ENCODE results near the gene ZC3H12A. TPM values are rescaled to one million over a fixed set of nuclear protein-coding genes. Genes with fewer than 3 reads are reported as not detected.

Gene ZC3H12A
- total and polyA plus RNA-seq, 2 of the 8 experiments (the other 6 are each of a cell fraction or from before 2014, with no cell fraction given): 7.4 to 10.0 TPM

- no peak overlapping the region for H3K14ac ChIP-seq (ENCODE audit: insufficient read length)
- no peak overlapping the region for H2BK120ac ChIP-seq (replicated peaks; ENCODE audit: low read depth, low read length)
- no peak overlapping the region for H2AFZ ChIP-seq (ENCODE audit: low read length)
- DNase-seq (ENCODE audit: low read depth in 1 of 2, low spot score in 2 of 2): no peak
- no peak overlapping the region for H2BK5ac ChIP-seq (ENCODE audit: low read depth, low read length)
- no peak overlapping the region for H3K18ac ChIP-seq (ENCODE audit: extremely low read depth, low read length)
- H3K79me1 ChIP-seq (ENCODE audit: low read depth, low read length): no peaks in the 10 kb centered on the region
- no peak overlapping the region for H4K91ac ChIP-seq (replicated peaks; ENCODE audit: insufficient read length, low read length)
- H3K23me2 ChIP-seq (ENCODE audit: low read depth, low read length): no peaks in the 10 kb centered on the region
- no peak overlapping the region for H3K4ac ChIP-seq (replicated peaks; ENCODE audit: insufficient read length, low read depth, low read length)
- no peak overlapping the region for H2AK5ac ChIP-seq (ENCODE audit: low read depth, low read length)
- WGBS, 2 experiments (ENCODE audit: extremely low coverage in 1 of 2, insufficient coverage in 1 of 2, insufficient read length in 1 of 2, insufficient replicate concordance in 2 of 2, low coverage in 1 of 2, low lambda C conversion rate in 2 of 2, missing lambda C conversion rate in 1 of 2): 79% methylated on average over 6 of the region's 6 CpGs; no CpG with 5 or more reads in 1 of the 2 experiments
- H4K8ac ChIP-seq (ENCODE audit: extremely low read depth, insufficient read depth, low read length): no peak overlapping the region
- H3K23ac ChIP-seq (ENCODE audit: insufficient read length): no peak overlapping the region
- H3K4me2 ChIP-seq (ENCODE audit: insufficient read depth in 1 of 2, low read depth in 2 of 2, low read length in 2 of 2): no peak overlapping the region
- H3K4me1 ChIP-seq (replicated peaks in 1 of 4; ENCODE audit: control insufficient read depth in 3 of 4, insufficient read depth in 4 of 4, low read length in 3 of 4): no peaks in the 10 kb centered on the region
- H4K20me1 ChIP-seq (replicated peaks in 1 of 2; ENCODE audit: control insufficient read depth in 1 of 2, insufficient read depth in 2 of 2, low read length in 2 of 2): no peaks in the 10 kb centered on the region
- no peak overlapping the region for H3K9ac ChIP-seq (replicated peaks in 1 of 4; ENCODE audit: extremely low read depth in 1 of 4, low read depth in 3 of 4, low read length in 3 of 4)
- no peak overlapping the region for H3K4me3 ChIP-seq (ENCODE audit: extremely low read depth in 1 of 4, insufficient read depth in 2 of 4, low read depth in 3 of 4, low read length in 4 of 4)
- H3K56ac ChIP-seq (replicated peaks; ENCODE audit: insufficient read length, low read depth, low read length): no peak overlapping the region
- CTCF ChIA-PET (ENCODE audit: partially characterized antibody): interaction anchor here (0.6 to 17.4 kb wide), 12 partner anchors 9 to 515 kb away, joined by 3 to 213 read pairs (median 3); partner anchors contain the start of gene ZC3H12A
- no peaks in the 10 kb centered on the region for H3K79me2 ChIP-seq (ENCODE audit: control insufficient read depth in 1 of 2, insufficient read depth in 2 of 2, low read length in 2 of 2)
- H2BK15ac ChIP-seq (ENCODE audit: low read length): no peak overlapping the region
- no peak overlapping the region for H3K27ac ChIP-seq (ENCODE audit: low read depth, low read length)
- POLR2A ChIA-PET (ENCODE audit: partially characterized antibody): interaction anchor here (3.6 kb wide), 1 partner anchor 12 kb away, joined by 18 read pairs; no protein-coding TSS in a partner anchor
- H4K5ac ChIP-seq (ENCODE audit: insufficient read length, low read depth, low read length): no peak overlapping the region
- H2BK20ac ChIP-seq (ENCODE audit: low read length): no peak overlapping the region
- no peaks in the 10 kb centered on the region for H3K36me3 ChIP-seq (ENCODE audit: control insufficient read depth in 2 of 4, insufficient read depth in 4 of 4, low read length in 3 of 4)
- no peak overlapping the region for H2BK12ac ChIP-seq (ENCODE audit: low read depth, low read length)
- no peaks in the 10 kb centered on the region for H3K27me3 ChIP-seq (replicated peaks in 1 of 4; ENCODE audit: control insufficient read depth in 3 of 4, extremely low read depth in 1 of 4, insufficient read depth in 3 of 4, low read length in 3 of 4)
- TF ChIP-seq SRF (IDR thresholded peaks at IDR 0.05; ENCODE audit: low read depth, low read length): no peak
- FAIRE-seq: no peak
- no peaks in the 10 kb centered on the region for H3K9me3 ChIP-seq (ENCODE audit: insufficient read depth in 2 of 2, low read depth in 1 of 2, low read length in 1 of 2)
Observed at GRCh38 chr1:37465593-37466517, 8.5 kb upstream of the ZC3H12A start.

Data from H1 (cell line).